Activated naive CD4-positive, alpha-beta T cell treated with anti-CD3 and anti-CD28 coated beads, Interleukin-2, amount 50 U/mL, for 72 hours (primary cell): ENCODE measurements around the gene LAP3. TPM values are rescaled to one million over a fixed set of nuclear protein-coding genes. Genes with fewer than 3 reads are reported as not detected.
A peak's percentile ranks its signal among the peaks of the same experiment; 100 is the strongest.

Source experiments
- ATAC-seq, 2 donors: fragments of 150-1000 bp; cut with Tn5 transposase; 2 replicates each; pipeline ENCODE4 v1.10.0; 2021; ENCODE audit warnings: mild to moderate bottlenecking in 2 of 2, moderate library complexity in 2 of 2
- DNase-seq, 2 donors: peaks; one replicate each; pipeline ENCODE4 v3.0.0; 2021 to 2022; ENCODE audit warnings: low spot score in 2 of 2
- H3K27ac Mint-ChIP-seq, 2 donors: one replicate each; pipeline ENCODE4 v1.8.0; 2022; ENCODE audit warnings: mild to moderate bottlenecking in 2 of 2, mixed read lengths in 2 of 2
- H3K36me3 Mint-ChIP-seq, 2 donors: one replicate each; pipeline ENCODE4 v1.8.0; 2022; ENCODE audit warnings: mixed read lengths in 2 of 2
- H3K9me3 Mint-ChIP-seq, 2 donors: one replicate each; pipeline ENCODE4 v1.8.0; 2022; ENCODE audit warnings: mixed read lengths in 2 of 2
- total RNA-seq, 2 donors: library from RNA; stranded (reverse); gene quantifications; one replicate each; pipeline ENCODE4 v1.2.3, GENCODE V29; 2022

Gene LAP3
- total RNA-seq, 2 donors from 2014 or later: 115 to 159 TPM

DNA sequence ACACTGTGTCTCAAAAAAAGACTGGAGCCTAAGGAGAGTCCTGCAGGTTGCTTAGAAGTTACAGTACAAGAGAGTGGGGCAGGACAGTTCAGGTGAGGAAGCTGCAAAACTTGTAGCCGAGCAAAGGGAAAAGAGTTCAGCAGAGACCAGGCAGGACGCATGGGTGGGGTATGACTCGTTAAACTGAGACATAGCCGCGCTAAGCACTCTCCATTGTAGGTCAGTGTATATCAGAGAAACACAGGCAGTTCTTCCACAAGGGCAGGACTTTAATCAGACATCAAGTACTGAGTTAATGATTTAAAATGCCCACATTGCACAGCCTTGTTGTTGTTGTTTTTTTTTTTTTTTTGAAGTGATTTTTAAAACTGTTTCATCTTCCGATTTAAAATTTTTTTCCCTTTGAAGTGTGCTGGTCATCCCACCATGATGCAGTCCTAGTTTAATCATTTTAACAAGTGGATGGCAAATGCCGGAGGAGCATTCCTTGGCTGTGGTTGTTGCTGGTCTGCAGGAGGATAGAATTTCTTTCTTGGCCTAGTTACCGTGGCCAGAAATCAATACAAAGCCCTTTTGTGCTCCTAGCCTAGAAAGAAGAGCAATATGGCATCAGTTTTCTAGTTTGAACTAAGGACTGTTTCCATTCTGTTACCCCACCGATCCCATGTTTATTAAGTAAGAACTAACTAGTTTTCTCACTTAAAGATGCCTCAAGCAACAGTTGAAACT lies 10.3 kb downstream of the LAP3 start:
- no peak for ATAC-seq
- Mint-ChIP-seq H3K36me3 (peaks cover 28 to 53% of the 10 kb centered on the region in 2 donors), H3K9me3 (no peaks in the 10 kb centered on the region), H3K27ac (peak overlapping the region in 1 of 2 donors; percentile 50)
- DNase-seq: no peak

DNA sequence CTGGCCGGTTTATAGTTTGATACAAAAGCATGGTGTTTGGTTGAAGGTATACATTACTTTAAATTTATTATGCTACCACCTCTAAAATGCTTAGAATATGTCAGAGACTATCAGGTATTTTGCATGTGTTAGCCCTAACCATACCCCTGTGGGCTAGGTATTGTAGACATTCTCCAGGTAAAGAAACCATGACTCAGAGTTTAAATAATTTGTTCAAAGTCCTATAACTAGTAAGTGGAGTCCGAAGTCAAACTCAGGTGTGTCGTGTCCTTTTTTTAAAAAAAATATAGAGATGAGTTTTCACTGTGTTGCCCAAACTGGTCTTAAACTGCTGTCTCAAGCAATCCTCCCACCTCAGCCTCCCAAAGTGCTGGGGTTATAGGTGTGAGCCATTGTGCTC lies 12.4 kb downstream of the LAP3 start:
- H3K27ac Mint-ChIP-seq: no peak overlapping the region
- ATAC-seq: no peak
- H3K36me3 Mint-ChIP-seq: peaks cover 29 to 50% of the 10 kb centered on the region in 2 donors
- no peaks in the 10 kb centered on the region for H3K9me3 Mint-ChIP-seq
- no peak for DNase-seq

DNA sequence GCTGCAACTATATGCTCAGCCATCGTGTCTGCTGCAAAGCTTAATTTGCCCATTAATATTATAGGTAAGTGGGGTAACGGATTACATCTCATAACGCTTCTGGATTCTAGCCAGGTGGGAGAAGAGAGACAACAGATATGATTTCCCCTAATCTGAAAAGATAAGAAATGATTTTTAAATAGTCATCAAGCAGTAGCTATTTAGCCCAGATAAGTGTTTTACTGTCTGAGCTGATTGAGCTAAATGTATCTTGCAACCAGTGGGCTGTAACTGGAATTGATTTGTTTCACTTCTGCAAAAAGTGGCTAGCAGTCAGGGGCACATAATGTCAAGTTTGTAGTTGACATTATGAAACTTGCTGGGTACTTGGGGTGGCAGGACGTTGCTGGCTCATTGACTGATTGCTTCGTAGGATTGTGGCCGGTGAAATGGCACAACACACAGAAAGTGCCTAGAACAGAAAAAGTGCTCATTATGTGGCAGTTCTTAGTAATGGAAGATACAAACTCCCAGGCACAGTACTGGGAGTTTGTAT lies 18.5 kb downstream of the LAP3 start:
- Mint-ChIP-seq H3K36me3 (peaks cover 11 to 17% of the 10 kb centered on the region in 2 donors), H3K27ac (no peak overlapping the region), H3K9me3 (no peaks in the 10 kb centered on the region)
- no peak for ATAC-seq
- no peak for DNase-seq

DNA sequence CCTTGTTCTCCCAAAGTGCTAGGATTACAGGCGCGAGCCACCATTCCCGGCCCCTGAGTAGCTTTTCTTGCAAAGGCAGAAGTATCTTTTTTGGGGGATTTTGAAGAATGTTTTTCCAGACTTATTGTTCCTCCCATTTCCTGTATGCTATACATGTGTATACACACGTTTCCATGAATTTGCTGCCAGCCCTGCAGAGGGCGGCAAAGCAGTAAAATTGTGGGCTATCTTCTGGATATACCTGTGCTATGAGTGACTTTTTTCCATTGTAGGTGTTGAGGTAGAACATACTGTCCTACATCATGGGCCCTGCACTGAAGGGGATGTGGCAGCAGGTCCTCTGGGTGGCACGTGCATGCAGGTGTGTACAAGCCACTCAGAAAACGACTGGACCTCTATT lies 20.5 kb downstream of the LAP3 start:
- peaks cover 7 to 11% of the 10 kb centered on the region in 2 donors for H3K36me3 Mint-ChIP-seq
- peak in 1 of 2 donors; percentile 43 for ATAC-seq
- DNase-seq: no peak
- no peaks in the 10 kb centered on the region for H3K9me3 Mint-ChIP-seq
- no peak overlapping the region for H3K27ac Mint-ChIP-seq

DNA sequence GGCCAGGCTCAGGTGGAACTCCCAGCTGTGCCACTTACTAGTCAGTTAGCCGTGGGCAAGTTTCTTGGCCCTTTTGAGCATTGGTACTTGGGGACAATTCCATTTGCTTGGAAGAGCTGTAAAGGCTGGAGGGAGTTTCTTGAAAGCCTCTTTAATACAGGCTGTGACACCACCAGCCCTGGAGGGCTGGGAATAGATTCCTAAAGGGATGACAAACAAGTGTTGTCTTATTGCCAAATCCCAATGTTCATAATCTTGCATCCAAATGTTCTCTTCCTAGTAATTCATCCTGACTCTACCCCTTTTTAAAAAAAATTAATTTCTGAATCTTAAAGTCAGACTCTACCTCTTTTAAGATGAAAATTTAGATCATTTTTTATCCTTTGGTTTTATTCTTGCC lies 22.8 kb downstream of the LAP3 start:
- Mint-ChIP-seq H3K27ac (peak overlapping the region in 1 of 2 donors; percentile 50), H3K9me3 (no peaks in the 10 kb centered on the region), H3K36me3 (peaks cover 0 to 5% of the 10 kb centered on the region in 2 donors)
- ATAC-seq (no peak), DNase-seq (no peak)

DNA sequence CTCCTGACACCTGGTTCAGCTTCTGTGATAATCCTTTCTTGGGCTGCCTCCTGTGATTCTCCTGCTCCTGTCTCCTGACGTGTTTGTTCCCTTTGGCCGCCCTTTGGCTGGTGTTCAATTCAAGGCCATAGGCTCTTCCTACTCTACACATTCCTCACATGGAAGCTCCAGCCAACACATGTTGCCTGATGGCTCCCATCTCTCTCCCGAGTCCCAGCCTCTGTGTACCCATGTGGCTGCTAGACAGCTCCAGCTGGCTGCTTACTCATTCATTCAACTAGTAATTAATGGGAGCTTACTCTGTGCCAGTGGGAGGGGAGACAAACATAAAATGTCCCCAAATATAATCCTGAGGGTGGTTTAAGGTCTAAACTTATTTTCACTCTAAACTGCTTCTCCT lies 28.2 kb downstream of the LAP3 start:
- DNase-seq (no peak), ATAC-seq (no peak)
- H3K36me3 Mint-ChIP-seq: peaks cover 5 to 18% of the 10 kb centered on the region in 2 donors
- H3K9me3 Mint-ChIP-seq: no peaks in the 10 kb centered on the region
- peak overlapping the region in 1 of 2 donors; percentile 79 for H3K27ac Mint-ChIP-seq

DNA sequence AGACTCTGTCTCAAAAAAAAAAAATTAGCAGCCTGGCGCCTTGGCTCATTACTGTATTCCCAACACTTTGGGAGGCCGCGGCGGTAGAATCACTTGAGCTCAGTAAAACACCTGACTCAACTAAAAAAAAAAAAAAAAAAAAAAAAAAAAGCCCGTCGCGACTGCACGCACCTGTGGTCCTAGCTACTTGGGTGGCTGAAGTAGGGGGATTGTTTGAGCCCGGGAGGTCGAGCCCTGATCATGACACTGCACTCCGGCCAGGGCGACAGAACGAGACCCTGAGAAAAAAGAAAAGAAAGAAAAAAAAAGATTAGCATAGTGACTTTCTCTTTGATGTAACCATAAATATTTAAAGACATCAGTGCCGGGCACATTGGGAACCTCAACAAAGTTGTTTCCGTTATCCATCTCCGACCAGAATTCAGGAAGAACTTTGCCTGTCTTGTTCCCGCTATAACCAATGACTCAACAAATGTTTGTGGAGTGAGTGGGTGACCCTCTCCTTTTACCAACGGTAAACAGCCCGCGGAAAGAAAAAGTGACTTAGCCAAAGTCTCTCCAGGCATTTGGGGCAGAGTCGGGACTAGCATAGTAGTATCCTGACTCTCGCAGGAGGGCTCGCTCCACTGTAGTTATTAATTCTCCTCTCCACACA lies 36.9 kb downstream of the LAP3 start:
- Mint-ChIP-seq H3K27ac (peak overlapping the region; percentile 96 to 99), H3K9me3 (no peaks in the 10 kb centered on the region), H3K36me3 (peaks cover 13 to 18% of the 10 kb centered on the region in 2 donors)
- peak in 1 of 2 donors; percentile 42 for DNase-seq
- peak; percentile 64 to 66 for ATAC-seq

DNA sequence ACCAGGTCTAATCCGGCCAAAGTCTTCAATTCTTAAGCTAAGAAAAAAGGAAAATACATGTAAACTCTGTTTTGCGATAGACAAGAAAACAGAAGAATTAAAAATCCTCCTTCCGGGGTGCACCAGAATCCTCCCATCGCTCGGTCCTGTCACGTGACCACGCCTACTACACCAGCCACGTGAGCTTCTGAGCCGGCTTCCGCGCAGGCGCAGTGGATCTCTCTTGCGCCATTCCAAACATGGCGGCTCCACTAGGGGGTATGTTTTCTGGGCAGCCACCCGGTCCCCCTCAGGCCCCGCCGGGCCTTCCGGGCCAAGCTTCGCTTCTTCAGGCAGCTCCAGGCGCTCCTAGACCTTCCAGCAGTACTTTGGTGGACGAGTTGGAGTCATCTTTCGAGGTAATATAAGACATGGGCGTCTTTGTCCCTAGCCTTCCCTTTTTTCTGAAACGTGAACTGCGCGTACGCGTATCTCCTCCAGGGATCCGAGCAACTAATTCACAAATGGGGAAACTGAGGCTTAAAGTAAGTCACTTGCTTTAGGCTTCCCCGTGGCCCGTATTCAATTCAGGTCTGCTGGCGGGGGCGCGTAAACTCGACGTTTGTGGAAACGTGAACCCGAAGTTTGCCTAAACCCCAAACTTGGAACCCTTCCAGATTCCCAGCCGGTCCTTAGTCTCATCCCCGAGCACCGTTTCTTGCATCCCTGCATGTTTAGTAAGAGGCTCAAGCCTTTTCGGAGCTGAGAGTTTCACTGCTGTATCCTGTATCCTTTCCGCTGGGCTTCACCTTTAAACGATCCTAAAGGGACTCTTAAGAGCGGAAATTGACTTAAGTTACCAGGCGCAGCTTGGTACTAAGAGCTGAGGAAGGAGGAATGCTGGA lies 37.7 kb downstream of the LAP3 start, which contains the start of gene MED28:
MED28 (plus strand) TSS at position 226 of the 884 bp plus-strand sequence; CDS start at position 240, 14 bp downstream.
- peak within 1 kb of the TSS; percentile 96 to 99 for H3K27ac Mint-ChIP-seq
- H3K36me3 Mint-ChIP-seq: peaks cover 17 to 18% of the 10 kb centered on the region in 2 donors
- no peaks in the 10 kb centered on the region for H3K9me3 Mint-ChIP-seq
- ATAC-seq (peak; percentile 93 to 96), DNase-seq (peak; percentile 91 to 93)

DNA sequence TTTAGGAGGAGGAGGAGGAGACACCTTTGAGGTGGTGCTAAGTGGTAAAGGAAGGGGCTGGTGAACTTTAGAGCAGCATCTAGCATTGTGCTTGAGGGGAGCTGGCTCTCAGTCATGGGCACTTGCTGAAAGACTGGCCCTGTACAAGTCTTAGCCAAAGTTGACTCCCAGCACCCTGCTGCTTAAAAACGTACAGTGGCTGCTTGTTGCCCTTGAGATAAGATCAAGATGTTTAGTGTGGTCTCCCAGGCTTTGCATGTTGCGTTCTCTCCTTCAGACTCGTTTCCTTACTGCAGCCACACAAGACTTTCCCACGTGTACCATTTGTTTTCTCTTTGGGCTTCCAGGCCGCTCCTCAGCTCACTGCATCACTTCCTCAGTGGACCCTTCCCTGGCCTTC lies 39.3 kb downstream of the LAP3 start:
- peak overlapping the region; percentile 81 to 82 for H3K27ac Mint-ChIP-seq
- peaks cover 17 to 18% of the 10 kb centered on the region in 2 donors for H3K36me3 Mint-ChIP-seq
- DNase-seq (no peak), ATAC-seq (no peak)
- no peaks in the 10 kb centered on the region for H3K9me3 Mint-ChIP-seq

DNA sequence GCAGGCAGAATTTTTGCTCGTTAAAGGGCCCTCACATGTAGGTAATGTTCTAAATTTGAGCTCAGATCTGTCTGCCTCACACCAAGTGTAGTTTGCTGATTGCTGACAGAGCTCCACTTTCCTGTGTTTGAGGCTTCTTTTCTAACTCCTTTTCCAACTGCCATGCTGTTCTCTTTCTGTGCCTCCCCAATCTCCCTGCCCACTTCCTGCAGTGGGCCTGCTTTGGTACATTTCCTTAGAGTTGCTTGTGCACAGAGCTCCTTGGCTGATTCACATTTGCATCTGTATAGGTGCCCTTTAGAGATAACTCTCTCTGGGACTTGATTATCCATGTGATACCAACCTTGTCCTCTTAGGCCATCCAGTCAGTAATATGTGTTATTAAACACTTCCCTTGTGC lies 41.9 kb downstream of the LAP3 start:
- peaks cover 24% of the 10 kb centered on the region in 2 donors for H3K36me3 Mint-ChIP-seq

DNA sequence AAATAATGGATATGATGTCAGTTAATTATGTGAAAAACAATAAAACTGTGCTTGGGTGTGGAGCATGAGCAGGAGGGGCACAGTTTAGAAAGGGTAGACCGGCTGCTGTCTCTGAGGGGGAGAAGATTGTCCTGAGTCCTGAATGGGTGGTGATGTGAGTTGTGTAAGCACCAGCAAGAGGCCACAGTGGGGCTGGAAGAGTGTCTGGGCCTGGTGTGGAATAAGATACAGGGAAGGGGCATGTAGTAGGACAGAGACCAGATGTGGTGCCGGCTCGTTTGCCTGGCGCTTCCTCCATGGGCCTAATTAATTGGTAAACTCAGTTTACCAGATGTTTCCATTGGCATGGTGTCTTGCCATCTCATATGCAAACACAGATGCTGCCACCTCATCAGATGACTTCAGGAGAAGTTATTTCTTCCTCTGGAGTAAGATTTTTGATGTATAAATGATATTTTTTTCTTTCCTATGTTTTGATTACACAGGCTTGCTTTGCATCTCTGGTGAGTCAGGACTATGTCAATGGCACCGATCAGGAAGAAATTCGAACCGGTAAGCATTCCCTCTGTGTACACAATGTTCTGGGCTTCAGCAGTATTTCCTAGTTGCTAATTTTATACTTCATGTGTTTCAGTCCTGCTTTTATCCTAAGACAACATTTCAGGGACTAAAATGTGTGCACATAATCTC lies 42.6 kb downstream of the LAP3 start:
- ATAC-seq: no peak
- DNase-seq: no peak
- peak overlapping the region; percentile 3 to 93 for H3K27ac Mint-ChIP-seq
- peaks cover 23 to 24% of the 10 kb centered on the region in 2 donors for H3K36me3 Mint-ChIP-seq
- H3K9me3 Mint-ChIP-seq: no peaks in the 10 kb centered on the region

More for the DNA sequence above, 41.9 kb downstream of the LAP3 start:
- ATAC-seq (no peak), DNase-seq (no peak)
- H3K27ac Mint-ChIP-seq: peak overlapping the region; percentile 3 to 93
- H3K9me3 Mint-ChIP-seq: no peaks in the 10 kb centered on the region

DNA sequence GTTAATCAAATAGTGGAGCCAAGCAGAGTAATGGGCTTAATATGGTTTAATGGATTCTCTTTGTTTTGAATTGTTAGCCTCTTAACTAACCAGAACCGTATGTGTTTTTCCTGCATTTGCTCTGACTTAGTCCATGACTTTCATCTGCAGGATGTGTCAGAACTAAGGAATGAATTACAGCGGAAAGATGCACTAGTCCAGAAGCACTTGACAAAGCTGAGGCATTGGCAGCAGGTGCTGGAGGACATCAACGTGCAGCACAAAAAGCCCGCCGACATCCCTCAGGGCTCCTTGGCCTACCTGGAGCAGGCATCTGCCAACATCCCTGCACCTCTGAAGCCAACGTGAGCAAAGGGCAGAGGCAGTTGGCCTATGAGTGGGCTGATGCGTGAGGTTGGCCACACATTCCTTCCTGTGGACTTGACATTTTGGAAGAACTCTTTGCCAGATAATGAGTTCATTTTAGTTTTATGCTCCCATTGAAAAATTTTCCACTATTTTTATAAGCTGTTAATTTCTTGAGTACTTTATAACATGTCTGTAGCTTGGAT lies 46.5 kb downstream of the LAP3 start:
- H3K27ac Mint-ChIP-seq: peak overlapping the region in 1 of 2 donors; percentile 51
- DNase-seq (no peak), ATAC-seq (no peak)
- no peaks in the 10 kb centered on the region for H3K9me3 Mint-ChIP-seq
- H3K36me3 Mint-ChIP-seq: peaks cover 19 to 26% of the 10 kb centered on the region in 2 donors

DNA sequence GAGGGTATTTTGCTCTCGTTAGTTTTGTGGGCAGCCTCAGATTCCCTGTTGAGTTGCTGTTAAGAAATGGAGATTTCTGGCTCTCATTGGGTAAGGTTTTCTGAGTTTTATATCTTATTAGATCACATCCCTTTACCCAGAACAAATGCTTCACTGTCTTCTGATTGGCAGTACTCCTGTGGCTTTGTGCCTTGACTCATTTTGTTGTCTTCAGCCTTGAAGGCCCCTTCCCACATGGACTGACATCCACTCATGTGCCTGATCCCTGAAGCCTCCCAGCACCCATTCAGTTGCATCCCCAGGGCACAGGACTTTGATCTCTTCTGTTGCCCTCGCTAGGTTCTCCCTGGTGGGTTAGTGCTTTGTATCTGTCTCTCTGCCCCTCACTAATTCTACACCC lies 47.8 kb downstream of the LAP3 start:
- H3K36me3 Mint-ChIP-seq: peaks cover 19 to 26% of the 10 kb centered on the region in 2 donors
- H3K27ac Mint-ChIP-seq: no peak overlapping the region
- ATAC-seq (no peak), DNase-seq (no peak)
- H3K9me3 Mint-ChIP-seq: no peaks in the 10 kb centered on the region

DNA sequence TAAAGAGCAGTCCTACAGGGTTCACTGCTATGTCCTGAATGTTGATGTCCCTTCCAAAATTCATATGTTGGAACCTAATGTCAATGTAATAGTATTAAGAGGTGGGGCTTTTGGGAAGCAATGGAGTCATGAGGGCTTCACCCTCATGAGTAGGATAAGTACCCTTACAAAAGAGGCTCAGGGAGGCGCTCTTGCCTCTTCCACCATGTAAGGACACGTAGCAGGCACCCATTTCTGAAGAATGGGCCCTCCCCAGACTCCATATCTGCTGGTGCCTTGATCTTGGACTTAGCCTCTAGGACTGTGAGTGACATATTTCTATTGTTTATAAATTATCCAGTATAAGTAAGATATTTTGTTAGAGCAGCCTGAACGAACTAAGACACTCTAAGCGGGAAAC lies 53.2 kb downstream of the LAP3 start:
- ATAC-seq: no peak
- peaks cover 12 to 28% of the 10 kb centered on the region in 2 donors for H3K36me3 Mint-ChIP-seq
- H3K9me3 Mint-ChIP-seq: no peaks in the 10 kb centered on the region

DNA sequence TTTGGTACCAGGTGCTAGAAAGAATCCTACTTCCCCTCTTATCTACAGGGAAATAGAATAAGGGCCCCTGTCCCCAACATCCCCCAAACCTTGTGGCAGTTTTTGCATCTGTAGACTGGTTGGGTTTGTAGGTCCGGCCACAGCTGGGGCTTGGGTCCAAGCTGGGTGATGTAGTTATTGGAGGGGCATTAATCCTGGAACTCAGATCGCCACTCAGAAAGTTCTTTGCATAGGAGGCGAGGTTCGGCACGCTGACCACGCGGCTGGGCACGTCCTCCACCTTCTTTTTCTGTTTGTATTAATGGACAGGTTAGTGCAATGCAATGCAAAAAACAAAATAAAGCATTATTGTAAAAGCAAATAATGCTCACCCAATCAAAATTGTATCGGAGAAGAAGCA lies 56.6 kb downstream of the LAP3 start:
- ATAC-seq: no peak
- H3K9me3 Mint-ChIP-seq: no peaks in the 10 kb centered on the region
- no peak for DNase-seq
- H3K36me3 Mint-ChIP-seq: peaks cover 5 to 14% of the 10 kb centered on the region in 2 donors
- H3K27ac Mint-ChIP-seq: peak overlapping the region in 1 of 2 donors; percentile 18

More for the DNA sequence above, 53.2 kb downstream of the LAP3 start:
- DNase-seq: no peak
- peak overlapping the region in 1 of 2 donors; percentile 22 for H3K27ac Mint-ChIP-seq

DNA sequence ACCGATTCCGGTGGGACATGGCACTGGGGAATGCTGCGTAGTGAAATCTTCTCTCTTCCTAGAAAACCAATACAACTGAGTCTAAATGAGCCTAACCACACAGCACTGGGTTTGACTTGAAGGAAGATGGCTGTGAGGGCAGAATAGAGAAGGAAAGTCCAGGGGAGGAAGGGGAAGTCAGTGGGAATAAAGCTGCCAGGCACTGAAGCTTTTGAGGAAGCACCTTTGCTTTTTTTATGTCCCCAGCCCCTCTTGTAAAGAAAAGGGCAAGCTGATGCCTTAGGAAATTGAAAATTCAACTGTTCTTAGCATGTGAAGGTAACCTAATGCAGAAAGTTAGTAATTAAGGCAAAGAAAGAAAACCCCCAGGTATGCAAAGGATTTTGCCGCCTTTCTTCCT lies 58.1 kb downstream of the LAP3 start:
- H3K27ac Mint-ChIP-seq: no peak overlapping the region
- H3K36me3 Mint-ChIP-seq: peaks cover 5 to 10% of the 10 kb centered on the region in 2 donors
- DNase-seq (no peak), ATAC-seq (no peak)
- no peaks in the 10 kb centered on the region for H3K9me3 Mint-ChIP-seq
